Glutamatergic neuron (in vitro differentiated cells): ENCODE results near the gene MED4. TPM values are rescaled to one million over a fixed set of nuclear protein-coding genes. Genes with fewer than 3 reads are reported as not detected.

Source experiments
- DNase-seq: peaks from one replicate; pipeline ENCODE4 v3.0.0; 2022
- H3K27ac Mint-ChIP-seq: one replicate; pipeline ENCODE4 v1.8.0; 2020; ENCODE audit warnings: mild to moderate bottlenecking, mixed read lengths, inconsistent platforms; ENCODE audit not compliant: unreplicated experiment
- H3K27me3 Mint-ChIP-seq: one replicate; pipeline ENCODE4 v1.8.0; 2020; ENCODE audit warnings: mild to moderate bottlenecking, moderate library complexity, mixed read lengths, inconsistent platforms; ENCODE audit not compliant: unreplicated experiment
- H3K36me3 Mint-ChIP-seq: one replicate; pipeline ENCODE4 v1.8.0; 2020; ENCODE audit warnings: mild to moderate bottlenecking, mixed read lengths, inconsistent platforms; ENCODE audit not compliant: unreplicated experiment
- H3K4me1 Mint-ChIP-seq: one replicate; pipeline ENCODE4 v1.8.0; 2020; ENCODE audit warnings: mild to moderate bottlenecking, low read depth, mixed read lengths, inconsistent platforms; ENCODE audit not compliant: unreplicated experiment
- H3K4me3 Mint-ChIP-seq: one replicate; pipeline ENCODE4 v1.8.0; 2020; ENCODE audit warnings: mild to moderate bottlenecking, mixed read lengths, inconsistent platforms; ENCODE audit not compliant: unreplicated experiment
- H3K9me3 Mint-ChIP-seq: one replicate; pipeline ENCODE4 v1.8.0; 2020; ENCODE audit warnings: mild to moderate bottlenecking, moderate library complexity, mixed read lengths, inconsistent platforms; ENCODE audit not compliant: unreplicated experiment
- total RNA-seq: library from RNA; stranded (reverse); fragmentation: NEBNext Ultra II Directional; extraction: Animal tissue kit (Norgen Biotek cat#: 25700); gene quantifications from one replicate; pipeline ENCODE4 v1.2.1, GENCODE V29; 2021; ENCODE audit not compliant: unreplicated experiment
- TF ChIP-seq, protein P1 (sequence below): fragments of 200-600 bp; sonication (generic); IDR thresholded peaks from one replicate; pipeline ENCODE4 v1.5.0; 2021; ENCODE audit not compliant: partially characterized antibody, unreplicated experiment

The MED4 gene
- total RNA-seq, 1 donor from 2014 or later, result 57.1 TPM

- TF ChIP-seq, protein P1, sequence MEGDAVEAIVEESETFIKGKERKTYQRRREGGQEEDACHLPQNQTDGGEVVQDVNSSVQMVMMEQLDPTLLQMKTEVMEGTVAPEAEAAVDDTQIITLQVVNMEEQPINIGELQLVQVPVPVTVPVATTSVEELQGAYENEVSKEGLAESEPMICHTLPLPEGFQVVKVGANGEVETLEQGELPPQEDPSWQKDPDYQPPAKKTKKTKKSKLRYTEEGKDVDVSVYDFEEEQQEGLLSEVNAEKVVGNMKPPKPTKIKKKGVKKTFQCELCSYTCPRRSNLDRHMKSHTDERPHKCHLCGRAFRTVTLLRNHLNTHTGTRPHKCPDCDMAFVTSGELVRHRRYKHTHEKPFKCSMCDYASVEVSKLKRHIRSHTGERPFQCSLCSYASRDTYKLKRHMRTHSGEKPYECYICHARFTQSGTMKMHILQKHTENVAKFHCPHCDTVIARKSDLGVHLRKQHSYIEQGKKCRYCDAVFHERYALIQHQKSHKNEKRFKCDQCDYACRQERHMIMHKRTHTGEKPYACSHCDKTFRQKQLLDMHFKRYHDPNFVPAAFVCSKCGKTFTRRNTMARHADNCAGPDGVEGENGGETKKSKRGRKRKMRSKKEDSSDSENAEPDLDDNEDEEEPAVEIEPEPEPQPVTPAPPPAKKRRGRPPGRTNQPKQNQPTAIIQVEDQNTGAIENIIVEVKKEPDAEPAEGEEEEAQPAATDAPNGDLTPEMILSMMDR, result no peak
- no peak for DNase-seq
- peaks cover 4% of the 10 kb centered on the region for H3K27me3 Mint-ChIP-seq
These were observed 2.9 kb upstream of the MED4 start for GRCh38 chr13:48097793-48098192.

GRCh38 chr13:48096670-48097069, 1.8 kb upstream of the MED4 start:
- no peak for DNase-seq
- Mint-ChIP-seq H3K9me3 (peaks cover 10% of the 10 kb centered on the region), H3K27me3 (peaks cover 4% of the 10 kb centered on the region), H3K4me3 (no peak overlapping the region), H3K36me3 (no peaks in the 10 kb centered on the region), H3K4me1 (peaks cover 16% of the 10 kb centered on the region), H3K27ac (no peak overlapping the region)
- TF ChIP-seq, protein P1, result no peak

More at GRCh38 chr13:48097793-48098192, 2.9 kb upstream of the MED4 start:
- Mint-ChIP-seq H3K27ac (no peak overlapping the region), H3K36me3 (no peaks in the 10 kb centered on the region), H3K9me3 (peaks cover 10% of the 10 kb centered on the region), H3K4me1 (peaks cover 10% of the 10 kb centered on the region), H3K4me3 (no peak overlapping the region)

DNA sequence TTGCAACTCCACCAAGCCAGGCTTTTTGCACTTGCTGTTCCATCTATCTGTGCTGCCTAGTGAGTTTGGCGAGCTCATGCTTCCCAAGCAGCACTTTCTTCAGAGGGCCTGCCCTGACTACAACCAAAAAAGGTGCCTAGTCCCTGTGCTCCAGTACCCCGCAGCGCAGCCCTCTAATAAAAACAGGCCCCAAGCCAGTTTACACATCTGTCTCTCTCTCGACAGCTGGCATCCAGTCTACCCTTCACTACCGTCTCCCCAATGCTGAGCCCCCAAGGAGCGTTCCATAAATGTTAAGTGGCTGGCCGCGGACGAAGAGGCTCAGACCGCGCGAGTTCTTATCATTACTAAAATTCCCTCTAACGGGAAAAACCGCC, 512 bp downstream of the MED4 start:
- TF ChIP-seq, protein P1, result no peak
- H3K27ac Mint-ChIP-seq, result peak overlapping the region; percentile 92
- no peaks in the 10 kb centered on the region for H3K36me3 Mint-ChIP-seq
- H3K9me3 Mint-ChIP-seq, result peaks cover 10% of the 10 kb centered on the region
- H3K4me3 Mint-ChIP-seq, result peak overlapping the region; percentile 94
- DNase-seq, result no peak
- peaks cover 4% of the 10 kb centered on the region for H3K27me3 Mint-ChIP-seq
- H3K4me1 Mint-ChIP-seq, result peaks cover 20% of the 10 kb centered on the region

DNA sequence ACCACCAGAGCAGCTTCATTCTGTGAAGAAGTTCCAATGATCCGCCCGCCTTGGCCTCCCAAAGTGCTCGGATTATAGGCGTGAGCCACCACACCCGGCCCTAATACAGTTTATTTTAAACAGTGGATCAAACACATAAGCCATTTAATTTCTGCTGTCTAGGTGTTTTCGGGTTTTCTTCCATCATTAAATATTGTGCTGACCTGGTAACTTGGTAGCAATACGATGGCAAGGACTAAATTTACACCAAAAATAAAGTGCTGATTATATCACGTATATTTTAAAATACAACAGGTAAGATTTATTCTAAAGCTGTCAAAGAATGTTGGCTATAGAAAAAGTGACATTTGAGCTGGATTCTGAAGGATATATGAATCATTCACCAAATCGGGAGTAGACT, 1.3 kb downstream of the MED4 start:
- no peak for DNase-seq
- Mint-ChIP-seq H3K9me3 (peaks cover 10% of the 10 kb centered on the region), H3K4me1 (peaks cover 20% of the 10 kb centered on the region), H3K4me3 (peak overlapping the region; percentile 94), H3K27me3 (peaks cover 4% of the 10 kb centered on the region), H3K27ac (peak overlapping the region; percentile 28), H3K36me3 (no peaks in the 10 kb centered on the region)
- TF ChIP-seq, protein P1, result no peak

DNA sequence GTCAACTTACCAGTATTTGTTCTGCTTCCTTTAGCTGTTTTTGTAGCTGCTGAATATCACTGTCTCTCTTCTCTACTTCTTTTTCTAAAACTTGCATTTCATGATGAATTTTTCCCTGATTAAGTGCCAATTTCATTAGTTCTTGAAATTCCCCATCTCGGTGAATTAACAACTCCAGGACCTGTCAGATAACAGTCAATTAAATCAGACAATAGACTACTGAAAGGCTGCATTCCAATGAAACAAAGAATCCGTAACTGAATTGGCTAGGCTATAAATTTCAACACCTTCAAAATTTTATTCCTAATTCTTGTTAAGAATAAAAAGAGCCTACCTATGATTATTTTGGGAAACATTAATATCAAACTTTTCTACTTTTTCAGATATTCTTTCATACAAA, 8.6 kb downstream of the MED4 start:
- no peaks in the 10 kb centered on the region for H3K27me3 Mint-ChIP-seq
- TF ChIP-seq, protein P1, result no peak
- H3K4me1 Mint-ChIP-seq, result peaks cover under 1% of the 10 kb centered on the region
- no peaks in the 10 kb centered on the region for H3K9me3 Mint-ChIP-seq
- no peak for DNase-seq
- no peak overlapping the region for H3K27ac Mint-ChIP-seq
- H3K4me3 Mint-ChIP-seq, result no peak overlapping the region
- H3K36me3 Mint-ChIP-seq, result peaks cover 5% of the 10 kb centered on the region
